Measurements from ENCODE around the gene MAPKAP1.

GRCh38 chr9:125744616-125745015 is 37.6 kb upstream of the MAPKAP1 start:
- TF ChIP-seq HOXD1 (CRISPR knock-in tag; IDR thresholded peaks at IDR 0.05), result no peak
- TF ChIP-seq ETV5 (CRISPR knock-in tag; IDR thresholded peaks at IDR 0.05; ENCODE audit: borderline replicate concordance), result no peak
- TF ChIP-seq CEBPZ (IDR thresholded peaks at IDR 0.05; ENCODE audit: low read length), result no peak
- no peak for TF ChIP-seq FIP1L1 (IDR thresholded peaks at IDR 0.05; ENCODE audit: borderline replicate concordance, insufficient read depth, low read depth, low read length)
- TF ChIP-seq ARHGAP35 (CRISPR knock-in tag; IDR thresholded peaks at IDR 0.05; ENCODE audit: borderline replicate concordance), result no peak
- TF ChIP-seq ADNP (CRISPR knock-in tag; IDR thresholded peaks at IDR 0.05), result no peak
- no peak for TF ChIP-seq NR3C1 (CRISPR knock-in tag; IDR thresholded peaks at IDR 0.05)
- TF ChIP-seq POLR2AphosphoS5 (IDR thresholded peaks at IDR 0.05; ENCODE audit: low read depth, low read length), result no peak
- TF ChIP-seq SKI (IDR thresholded peaks at IDR 0.05; ENCODE audit: partially characterized antibody), result no peak
- TF ChIP-seq BCLAF1 (IDR thresholded peaks at IDR 0.05), result no peak
- no peak for TF ChIP-seq ZBTB44 (CRISPR knock-in tag; IDR thresholded peaks at IDR 0.05)
- no peak for TF ChIP-seq TP53 (CRISPR knock-in tag; conservative IDR thresholded peaks at IDR 0.05)
- TF ChIP-seq CTCF (CRISPR knock-in tag; IDR thresholded peaks at IDR 0.05), result no peak

Data from HepG2 (cell line).